Measurements from ENCODE around the gene DAAM1. TPM values are rescaled to one million over a fixed set of nuclear protein-coding genes. Genes with fewer than 3 reads are reported as not detected.
A peak's percentile ranks its signal among the peaks of the same experiment; 100 is the strongest.

DAAM1 gene
- total and polyA plus RNA-seq, 10 donors, result 8.3 to 76.1 (median 35.2) TPM

DNA sequence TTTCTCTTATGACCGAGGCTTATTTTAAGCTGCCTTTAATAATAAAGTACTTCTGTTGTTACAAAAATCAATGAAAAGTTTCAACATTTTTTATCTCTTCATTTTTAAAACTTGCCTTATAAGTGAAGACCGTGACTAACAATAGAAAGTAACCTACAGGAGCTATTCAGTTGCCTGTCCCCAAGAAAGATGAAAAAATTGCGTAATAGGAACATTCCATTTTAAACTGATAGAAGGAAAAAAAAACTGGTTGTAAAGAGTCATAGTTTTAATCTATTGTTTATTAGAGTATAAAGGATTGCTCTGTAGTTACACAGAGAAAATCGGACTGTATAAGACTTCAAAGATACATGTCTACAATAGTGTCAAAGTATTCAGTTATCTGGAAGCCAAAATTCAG lies 83.3 kb downstream of the DAAM1 start:
- Histone ChIP-seq H3K27ac (no peak overlapping the region), H3K36me3 (peaks cover 0 to 27% (median 0%) of the 10 kb centered on the region in 6 donors), H3K4me1 (peaks cover 6 to 21% (median 13%) of the 10 kb centered on the region in 6 donors), H3K9me3 (no peaks in the 10 kb centered on the region), H3K27me3 (replicated peaks in 1 of 7) (no peaks in the 10 kb centered on the region), H3K4me3 (no peak overlapping the region)
- 80 to 92% (median 88%) methylated on average over 4 of the region's 4 CpGs for WGBS, 5 donors
- TF ChIP-seq POLR2AphosphoS5 (IDR thresholded peaks at IDR 0.05) (no peak), POLR2A (IDR thresholded peaks at IDR 0.05) (no peak)
- TF ChIP-seq, protein P1, sequence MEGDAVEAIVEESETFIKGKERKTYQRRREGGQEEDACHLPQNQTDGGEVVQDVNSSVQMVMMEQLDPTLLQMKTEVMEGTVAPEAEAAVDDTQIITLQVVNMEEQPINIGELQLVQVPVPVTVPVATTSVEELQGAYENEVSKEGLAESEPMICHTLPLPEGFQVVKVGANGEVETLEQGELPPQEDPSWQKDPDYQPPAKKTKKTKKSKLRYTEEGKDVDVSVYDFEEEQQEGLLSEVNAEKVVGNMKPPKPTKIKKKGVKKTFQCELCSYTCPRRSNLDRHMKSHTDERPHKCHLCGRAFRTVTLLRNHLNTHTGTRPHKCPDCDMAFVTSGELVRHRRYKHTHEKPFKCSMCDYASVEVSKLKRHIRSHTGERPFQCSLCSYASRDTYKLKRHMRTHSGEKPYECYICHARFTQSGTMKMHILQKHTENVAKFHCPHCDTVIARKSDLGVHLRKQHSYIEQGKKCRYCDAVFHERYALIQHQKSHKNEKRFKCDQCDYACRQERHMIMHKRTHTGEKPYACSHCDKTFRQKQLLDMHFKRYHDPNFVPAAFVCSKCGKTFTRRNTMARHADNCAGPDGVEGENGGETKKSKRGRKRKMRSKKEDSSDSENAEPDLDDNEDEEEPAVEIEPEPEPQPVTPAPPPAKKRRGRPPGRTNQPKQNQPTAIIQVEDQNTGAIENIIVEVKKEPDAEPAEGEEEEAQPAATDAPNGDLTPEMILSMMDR (IDR thresholded peaks at IDR 0.05 in 8 of 11, conservative IDR thresholded peaks at IDR 0.05 in 3 of 11), result no peak
- no peak for DNase-seq
- intact Hi-C loops (cut with DNase I; ENCODE audit: low total_unique reads), result no loop called here

- intact Hi-C loops (cut with DNase I; ENCODE audit: low total_unique reads), result no loop called here
- H3K4me3 ChIP-seq, result no peak overlapping the region
- DNase-seq, result no peak
- H3K27me3 ChIP-seq (replicated peaks in 1 of 7), result no peaks in the 10 kb centered on the region
- TF ChIP-seq POLR2A (IDR thresholded peaks at IDR 0.05) (no peak), POLR2AphosphoS5 (IDR thresholded peaks at IDR 0.05) (no peak)
- TF ChIP-seq, protein P1 (IDR thresholded peaks at IDR 0.05 in 8 of 11, conservative IDR thresholded peaks at IDR 0.05 in 3 of 11), result no peak
- no peaks in the 10 kb centered on the region for H3K9me3 ChIP-seq
- no peak overlapping the region for H3K27ac ChIP-seq
- H3K4me1 ChIP-seq, result peaks cover 6 to 21% (median 13%) of the 10 kb centered on the region in 6 donors
- peaks cover 0 to 18% (median 0%) of the 10 kb centered on the region in 6 donors for H3K36me3 ChIP-seq
Measured at GRCh38 chr14:59272633-59273032, 84.2 kb downstream of the DAAM1 start.

DNA sequence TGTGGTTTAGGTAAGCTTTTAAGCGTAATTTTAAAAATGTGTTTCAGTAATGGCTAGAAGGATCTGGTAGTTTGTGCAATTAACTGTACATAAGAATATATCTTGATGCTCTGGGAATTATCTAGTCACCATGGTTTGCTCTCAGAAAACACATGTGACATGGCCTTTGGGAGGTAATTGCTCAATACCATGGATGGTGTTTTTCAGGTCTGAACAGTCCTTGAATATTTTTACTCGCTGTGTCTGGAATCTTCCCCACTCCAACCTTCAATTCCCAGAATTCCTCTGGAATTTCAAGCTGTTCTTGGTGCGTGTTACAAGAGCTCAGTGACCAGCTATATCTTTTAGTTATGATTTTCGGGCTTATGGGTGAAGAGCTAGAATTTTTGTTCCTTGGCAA lies 85.3 kb downstream of the DAAM1 start:
- TF ChIP-seq POLR2A (IDR thresholded peaks at IDR 0.05), result no peak
- TF ChIP-seq, protein P1 (IDR thresholded peaks at IDR 0.05 in 8 of 11, conservative IDR thresholded peaks at IDR 0.05 in 3 of 11), result no peak
- TF ChIP-seq POLR2AphosphoS5 (IDR thresholded peaks at IDR 0.05), result no peak
- H3K4me3 ChIP-seq, result no peak overlapping the region
- no peak for DNase-seq
- H3K27ac ChIP-seq, result no peak overlapping the region
- peaks cover 6 to 21% (median 13%) of the 10 kb centered on the region in 6 donors for H3K4me1 ChIP-seq
- 92 to 99% (median 96%) methylated on average over 4 of the region's 4 CpGs for WGBS, 5 donors
- no peaks in the 10 kb centered on the region for H3K27me3 ChIP-seq (replicated peaks in 1 of 7)
- H3K36me3 ChIP-seq, result peaks cover 0 to 8% (median 0%) of the 10 kb centered on the region in 6 donors
- intact Hi-C loops (cut with DNase I; ENCODE audit: low total_unique reads), result no loop called here
- H3K9me3 ChIP-seq, result no peaks in the 10 kb centered on the region

- intact Hi-C loops (cut with DNase I; ENCODE audit: low total_unique reads), result no loop called here
- DNase-seq, result peak; percentile 69
- TF ChIP-seq, protein P1 (IDR thresholded peaks at IDR 0.05 in 8 of 11, conservative IDR thresholded peaks at IDR 0.05 in 3 of 11), result no peak
- 36 to 65% (median 54%) methylated on average over 3 of the region's 3 CpGs for WGBS, 5 donors
- Histone ChIP-seq H3K4me1 (peaks cover 6 to 21% (median 13%) of the 10 kb centered on the region in 6 donors), H3K27me3 (replicated peaks in 1 of 7) (no peaks in the 10 kb centered on the region), H3K36me3 (no peaks in the 10 kb centered on the region), H3K9me3 (no peaks in the 10 kb centered on the region), H3K27ac (peak overlapping the region in 3 of 8 donors; percentile 3 to 29 (median 22)), H3K4me3 (no peak overlapping the region)
Measured at GRCh38 chr14:59274991-59275391, 86.5 kb downstream of the DAAM1 start.

All from spleen (tissue), 11 donors.